Measurements from ENCODE around the gene XPO4. TPM values are rescaled to one million over a fixed set of nuclear protein-coding genes. Genes with fewer than 3 reads are reported as not detected.

The XPO4 gene
- total RNA-seq, 1 experiment from 2014 or later, result 34.9 TPM

DNA sequence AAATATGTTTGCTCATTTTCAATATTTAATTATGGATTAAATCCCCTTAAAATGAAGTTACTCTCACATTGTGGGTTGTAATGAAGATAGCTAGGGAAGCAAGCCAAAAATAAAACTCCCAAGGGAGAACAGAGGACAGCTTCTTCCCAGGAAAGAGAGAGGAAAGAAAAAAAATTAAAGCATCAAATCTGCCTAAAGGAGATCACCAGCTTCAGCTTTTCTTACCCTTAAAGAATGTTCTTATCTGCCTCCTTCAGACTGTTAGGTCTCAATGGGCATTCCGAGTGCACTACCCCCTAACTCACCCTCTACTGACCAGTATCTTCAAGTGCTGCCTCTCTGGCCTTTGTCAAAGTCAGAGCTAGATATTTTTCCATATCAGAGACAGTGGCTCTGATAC lies 55.2 kb downstream of the XPO4 start (continued):
- TF ChIP-seq NFYB (CRISPR knock-in tag; conservative IDR thresholded peaks at IDR 0.05; ENCODE audit: low read depth), result no peak
- TF ChIP-seq, protein P1, sequence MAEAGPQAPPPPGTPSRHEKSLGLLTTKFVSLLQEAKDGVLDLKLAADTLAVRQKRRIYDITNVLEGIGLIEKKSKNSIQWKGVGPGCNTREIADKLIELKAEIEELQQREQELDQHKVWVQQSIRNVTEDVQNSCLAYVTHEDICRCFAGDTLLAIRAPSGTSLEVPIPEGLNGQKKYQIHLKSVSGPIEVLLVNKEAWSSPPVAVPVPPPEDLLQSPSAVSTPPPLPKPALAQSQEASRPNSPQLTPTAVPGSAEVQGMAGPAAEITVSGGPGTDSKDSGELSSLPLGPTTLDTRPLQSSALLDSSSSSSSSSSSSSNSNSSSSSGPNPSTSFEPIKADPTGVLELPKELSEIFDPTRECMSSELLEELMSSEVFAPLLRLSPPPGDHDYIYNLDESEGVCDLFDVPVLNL (CRISPR knock-in tag; IDR thresholded peaks at IDR 0.05; ENCODE audit: borderline replicate concordance, low read depth), result no peak

DNA sequence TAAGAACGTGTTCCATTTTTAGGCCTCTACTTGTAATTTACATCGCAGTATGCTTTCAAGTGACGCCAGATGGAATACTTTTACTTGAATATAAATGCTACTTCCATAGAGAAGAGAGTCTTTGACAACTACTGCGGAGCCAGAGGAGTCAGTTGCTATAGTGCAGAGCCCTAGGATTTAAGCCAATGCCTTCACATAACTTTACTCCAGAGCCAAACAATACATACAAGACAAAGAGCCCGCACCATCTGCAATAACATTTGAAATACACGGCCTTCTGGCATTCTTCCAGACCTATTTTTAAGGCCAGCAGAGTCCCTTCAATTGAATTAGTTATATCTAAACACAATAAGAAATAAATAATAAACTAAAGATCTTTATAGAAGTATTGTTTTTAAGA lies 59.4 kb downstream of the XPO4 start:
- Mint-ChIP-seq H3K36me3 (peaks cover 21% of the 10 kb centered on the region), H3K4me1 (peaks cover 4% of the 10 kb centered on the region; the same call in 1 of the 2 replicates), H3K27ac (no peak overlapping the region), H3K27me3 (ENCODE audit: low read depth) (no peaks in the 10 kb centered on the region), H3K4me3 (no peak overlapping the region), H3K9me3 (no peaks in the 10 kb centered on the region)
- ChIA-PET CTCF (no interaction called here), POLR2A (no interaction called here)
- no peak for DNase-seq (ENCODE audit: low spot score)
- ATAC-seq, result no peak
- TF ChIP-seq, protein P2, sequence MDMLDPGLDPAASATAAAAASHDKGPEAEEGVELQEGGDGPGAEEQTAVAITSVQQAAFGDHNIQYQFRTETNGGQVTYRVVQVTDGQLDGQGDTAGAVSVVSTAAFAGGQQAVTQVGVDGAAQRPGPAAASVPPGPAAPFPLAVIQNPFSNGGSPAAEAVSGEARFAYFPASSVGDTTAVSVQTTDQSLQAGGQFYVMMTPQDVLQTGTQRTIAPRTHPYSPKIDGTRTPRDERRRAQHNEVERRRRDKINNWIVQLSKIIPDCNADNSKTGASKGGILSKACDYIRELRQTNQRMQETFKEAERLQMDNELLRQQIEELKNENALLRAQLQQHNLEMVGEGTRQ (CRISPR knock-in tag; IDR thresholded peaks at IDR 0.05), result no peak
- no peak for TF ChIP-seq MXD4 (CRISPR knock-in tag; IDR thresholded peaks at IDR 0.05; ENCODE audit: borderline replicate concordance)
- TF ChIP-seq, protein P3, sequence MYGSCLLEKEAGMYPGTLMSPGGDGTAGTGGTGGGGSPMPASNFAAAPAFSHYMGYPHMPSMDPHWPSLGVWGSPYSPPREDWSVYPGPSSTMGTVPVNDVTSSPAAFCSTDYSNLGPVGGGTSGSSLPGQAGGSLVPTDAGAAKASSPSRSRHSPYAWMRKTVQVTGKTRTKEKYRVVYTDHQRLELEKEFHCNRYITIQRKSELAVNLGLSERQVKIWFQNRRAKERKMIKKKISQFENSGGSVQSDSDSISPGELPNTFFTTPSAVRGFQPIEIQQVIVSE (CRISPR knock-in tag; IDR thresholded peaks at IDR 0.05; ENCODE audit: borderline replicate concordance), result no peak

DNA sequence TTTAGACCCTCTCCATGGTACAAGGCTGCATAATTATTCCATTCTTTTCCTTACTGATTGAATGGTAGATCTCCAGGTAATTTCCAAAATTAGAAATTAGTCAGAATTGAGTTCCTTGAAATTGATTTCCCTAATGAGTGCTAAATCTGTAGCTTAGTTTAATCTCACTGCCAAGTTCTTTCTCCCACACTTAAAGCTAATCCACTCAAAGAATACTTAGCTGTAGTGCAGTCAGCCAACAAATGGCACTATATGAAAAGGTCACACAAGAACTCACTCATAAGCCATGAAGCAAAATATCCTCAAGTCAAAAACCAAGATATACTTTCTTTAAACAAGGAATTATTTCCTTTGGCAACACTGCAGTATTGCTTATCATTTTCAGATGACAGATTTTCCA lies 62.0 kb downstream of the XPO4 start:
- Mint-ChIP-seq H3K4me3 (no peak overlapping the region), H3K9me3 (no peaks in the 10 kb centered on the region), H3K4me1 (no peaks in the 10 kb centered on the region), H3K27me3 (ENCODE audit: low read depth) (no peaks in the 10 kb centered on the region), H3K36me3 (peaks cover 33% of the 10 kb centered on the region), H3K27ac (no peak overlapping the region)
- ATAC-seq (no peak), DNase-seq (ENCODE audit: low spot score) (no peak)
- ChIA-PET CTCF (interaction anchor here (1.9 kb wide), 1 partner anchor 9 kb away, joined by 4 read pairs; no protein-coding TSS in a partner anchor), POLR2A (no interaction called here)
- TF ChIP-seq, protein P4, sequence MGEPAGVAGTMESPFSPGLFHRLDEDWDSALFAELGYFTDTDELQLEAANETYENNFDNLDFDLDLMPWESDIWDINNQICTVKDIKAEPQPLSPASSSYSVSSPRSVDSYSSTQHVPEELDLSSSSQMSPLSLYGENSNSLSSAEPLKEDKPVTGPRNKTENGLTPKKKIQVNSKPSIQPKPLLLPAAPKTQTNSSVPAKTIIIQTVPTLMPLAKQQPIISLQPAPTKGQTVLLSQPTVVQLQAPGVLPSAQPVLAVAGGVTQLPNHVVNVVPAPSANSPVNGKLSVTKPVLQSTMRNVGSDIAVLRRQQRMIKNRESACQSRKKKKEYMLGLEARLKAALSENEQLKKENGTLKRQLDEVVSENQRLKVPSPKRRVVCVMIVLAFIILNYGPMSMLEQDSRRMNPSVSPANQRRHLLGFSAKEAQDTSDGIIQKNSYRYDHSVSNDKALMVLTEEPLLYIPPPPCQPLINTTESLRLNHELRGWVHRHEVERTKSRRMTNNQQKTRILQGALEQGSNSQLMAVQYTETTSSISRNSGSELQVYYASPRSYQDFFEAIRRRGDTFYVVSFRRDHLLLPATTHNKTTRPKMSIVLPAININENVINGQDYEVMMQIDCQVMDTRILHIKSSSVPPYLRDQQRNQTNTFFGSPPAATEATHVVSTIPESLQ (CRISPR knock-in tag; IDR thresholded peaks at IDR 0.05), result no peak
- TF ChIP-seq MYBL2 (CRISPR knock-in tag; IDR thresholded peaks at IDR 0.05), result no peak
- TF ChIP-seq NR1H2 (CRISPR knock-in tag; IDR thresholded peaks at IDR 0.05), result no peak
- TF ChIP-seq NR3C1 (CRISPR knock-in tag; conservative IDR thresholded peaks at IDR 0.05; ENCODE audit: low read depth), result no peak
- TF ChIP-seq OVOL2 (CRISPR knock-in tag; IDR thresholded peaks at IDR 0.05; ENCODE audit: borderline replicate concordance), result no peak

DNA sequence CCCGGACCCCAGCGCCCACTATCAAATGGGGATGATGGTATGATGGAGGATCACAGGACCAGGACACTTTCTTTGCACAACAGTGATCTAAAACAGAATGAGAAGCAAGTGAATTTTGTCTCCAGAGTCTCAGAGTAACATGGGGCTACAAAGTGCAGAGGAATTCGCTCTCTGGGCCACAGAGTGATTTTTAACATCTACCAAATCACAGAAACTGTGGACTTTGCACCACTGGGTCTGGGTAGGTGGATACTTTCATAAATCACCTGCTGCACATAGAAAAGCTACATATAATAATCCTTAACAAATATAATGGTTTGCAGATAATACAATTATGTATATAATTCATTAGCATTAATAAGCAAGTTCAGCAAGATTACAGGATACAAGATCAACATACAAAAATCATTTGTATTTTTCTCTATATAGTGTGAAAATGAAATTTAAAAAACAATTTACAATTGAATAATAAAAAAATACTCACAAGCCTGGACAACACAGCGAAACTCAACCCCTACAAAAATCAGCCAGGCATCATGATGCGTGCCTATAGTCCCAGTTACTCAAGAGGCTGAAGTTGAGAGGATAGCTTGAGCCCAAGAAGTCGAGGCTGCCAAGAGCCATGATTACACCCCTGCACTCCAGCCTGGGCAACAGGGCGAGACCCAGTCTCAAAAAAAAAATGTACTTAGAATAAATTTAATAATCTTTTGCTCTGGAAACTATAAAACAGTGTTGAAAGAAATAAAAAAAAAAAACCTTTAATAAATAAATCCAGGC lies 68.5 kb downstream of the XPO4 start:
- Mint-ChIP-seq H3K27ac (0 out of 2 replicates have a peak overlapping the region, but pooled peaks have one; percentile 12), H3K36me3 (peaks cover 21% of the 10 kb centered on the region), H3K9me3 (no peaks in the 10 kb centered on the region), H3K4me3 (no peak overlapping the region), H3K4me1 (no peaks in the 10 kb centered on the region), H3K27me3 (ENCODE audit: low read depth) (no peaks in the 10 kb centered on the region)
- ATAC-seq, result no peak
- ChIA-PET POLR2A (no interaction called here), CTCF (interaction anchor here (0.6 kb wide), 1 partner anchor 42 kb away, joined by 4 read pairs; no protein-coding TSS in a partner anchor)
- no peak for DNase-seq (ENCODE audit: low spot score)
- TF ChIP-seq SMAD3 (CRISPR knock-in tag; IDR thresholded peaks at IDR 0.05; ENCODE audit: borderline replicate concordance) (no peak), OVOL2 (CRISPR knock-in tag; IDR thresholded peaks at IDR 0.05; ENCODE audit: borderline replicate concordance) (no peak), CBFB (CRISPR knock-in tag; IDR thresholded peaks at IDR 0.05; ENCODE audit: low read depth) (no peak), NR1H2 (CRISPR knock-in tag; IDR thresholded peaks at IDR 0.05) (no peak), ZBTB21 (CRISPR knock-in tag; IDR thresholded peaks at IDR 0.05; ENCODE audit: borderline replicate concordance) (no peak)
- TF ChIP-seq, protein P5, sequence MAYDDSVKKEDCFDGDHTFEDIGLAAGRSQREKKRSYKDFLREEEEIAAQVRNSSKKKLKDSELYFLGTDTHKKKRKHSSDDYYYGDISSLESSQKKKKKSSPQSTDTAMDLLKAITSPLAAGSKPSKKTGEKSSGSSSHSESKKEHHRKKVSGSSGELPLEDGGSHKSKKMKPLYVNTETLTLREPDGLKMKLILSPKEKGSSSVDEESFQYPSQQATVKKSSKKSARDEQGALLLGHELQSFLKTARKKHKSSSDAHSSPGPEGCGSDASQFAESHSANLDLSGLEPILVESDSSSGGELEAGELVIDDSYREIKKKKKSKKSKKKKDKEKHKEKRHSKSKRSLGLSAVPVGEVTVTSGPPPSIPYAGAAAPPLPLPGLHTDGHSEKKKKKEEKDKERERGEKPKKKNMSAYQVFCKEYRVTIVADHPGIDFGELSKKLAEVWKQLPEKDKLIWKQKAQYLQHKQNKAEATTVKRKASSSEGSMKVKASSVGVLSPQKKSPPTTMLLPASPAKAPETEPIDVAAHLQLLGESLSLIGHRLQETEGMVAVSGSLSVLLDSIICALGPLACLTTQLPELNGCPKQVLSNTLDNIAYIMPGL (CRISPR knock-in tag; IDR thresholded peaks at IDR 0.05), result no peak
- TF ChIP-seq, protein P6, sequence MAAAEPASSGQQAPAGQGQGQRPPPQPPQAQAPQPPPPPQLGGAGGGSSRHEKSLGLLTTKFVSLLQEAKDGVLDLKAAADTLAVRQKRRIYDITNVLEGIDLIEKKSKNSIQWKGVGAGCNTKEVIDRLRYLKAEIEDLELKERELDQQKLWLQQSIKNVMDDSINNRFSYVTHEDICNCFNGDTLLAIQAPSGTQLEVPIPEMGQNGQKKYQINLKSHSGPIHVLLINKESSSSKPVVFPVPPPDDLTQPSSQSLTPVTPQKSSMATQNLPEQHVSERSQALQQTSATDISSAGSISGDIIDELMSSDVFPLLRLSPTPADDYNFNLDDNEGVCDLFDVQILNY (CRISPR knock-in tag; IDR thresholded peaks at IDR 0.05), result no peak
- TF ChIP-seq, protein P7, sequence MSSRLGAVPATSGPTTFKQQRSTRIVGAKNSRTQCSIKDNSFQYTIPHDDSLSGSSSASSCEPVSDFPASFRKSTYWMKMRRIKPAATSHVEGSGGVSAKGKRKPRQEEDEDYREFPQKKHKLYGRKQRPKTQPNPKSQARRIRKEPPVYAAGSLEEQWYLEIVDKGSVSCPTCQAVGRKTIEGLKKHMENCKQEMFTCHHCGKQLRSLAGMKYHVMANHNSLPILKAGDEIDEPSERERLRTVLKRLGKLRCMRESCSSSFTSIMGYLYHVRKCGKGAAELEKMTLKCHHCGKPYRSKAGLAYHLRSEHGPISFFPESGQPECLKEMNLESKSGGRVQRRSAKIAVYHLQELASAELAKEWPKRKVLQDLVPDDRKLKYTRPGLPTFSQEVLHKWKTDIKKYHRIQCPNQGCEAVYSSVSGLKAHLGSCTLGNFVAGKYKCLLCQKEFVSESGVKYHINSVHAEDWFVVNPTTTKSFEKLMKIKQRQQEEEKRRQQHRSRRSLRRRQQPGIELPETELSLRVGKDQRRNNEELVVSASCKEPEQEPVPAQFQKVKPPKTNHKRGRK (CRISPR knock-in tag; IDR thresholded peaks at IDR 0.05; ENCODE audit: borderline replicate concordance), result no peak
- TF ChIP-seq, protein P4 (CRISPR knock-in tag; IDR thresholded peaks at IDR 0.05), result no peak

Data from WTC11 (cell line).